ENCODE measurements around the gene CSTF1.

GRCh38 chr20:56424931-56425330 lies 32.5 kb downstream of the CSTF1 start:
- TF ChIP-seq CTCF (conservative IDR thresholded peaks at IDR 0.05; ENCODE audit: low read depth, low read length) (no peak), EZH2 (IDR thresholded peaks at IDR 0.05; ENCODE audit: low read length, unreplicated experiment) (no peak)

Measured in PC-3 (cell line).